ENCODE data around the gene TSEN34. TPM values are rescaled to one million over a fixed set of nuclear protein-coding genes. Genes with fewer than 3 reads are reported as not detected.

Gene TSEN34
- total RNA-seq, 1 donor from 2014 or later, result 52.3 TPM

Other genes with a start within 250 kb of the TSEN34 start
- gene CACNG8, start 228.4 kb upstream of the TSEN34 start, total RNA-seq, result not detected
- gene CACNG6, start 199.7 kb upstream of the TSEN34 start, total RNA-seq, result not detected
- not detected for gene VSTM1, start 127.4 kb upstream of the TSEN34 start, total RNA-seq
- not detected for gene TARM1, start 109.9 kb upstream of the TSEN34 start, total RNA-seq
- 1.2 TPM for gene OSCAR, start 90.5 kb upstream of the TSEN34 start, total RNA-seq
- 79.3 TPM for gene NDUFA3, start 88.5 kb upstream of the TSEN34 start, total RNA-seq
- 13.0 TPM for gene TFPT, start 75.7 kb upstream of the TSEN34 start, total RNA-seq
- gene PRPF31, start 75.6 kb upstream of the TSEN34 start, total RNA-seq, result 44.4 TPM
- 17.7 TPM for gene CNOT3, start 53.5 kb upstream of the TSEN34 start, total RNA-seq
- gene LENG1, start 31.6 kb upstream of the TSEN34 start, total RNA-seq, result 5.4 TPM
- gene TMC4, start 18.1 kb upstream of the TSEN34 start, total RNA-seq, result 22.3 TPM
- gene MBOAT7, start 1.7 kb upstream of the TSEN34 start, total RNA-seq, result 76.6 TPM
- 1,892 TPM for gene RPS9, start 9.6 kb downstream of the TSEN34 start, total RNA-seq
- gene LILRB3, start 31.7 kb downstream of the TSEN34 start, total RNA-seq, result 20.4 TPM
- gene LILRA6, start 51.5 kb downstream of the TSEN34 start, total RNA-seq, result 1.5 TPM
- 12.3 TPM for gene LILRB5, start 66.0 kb downstream of the TSEN34 start, total RNA-seq
- 2.0 TPM for gene LILRB2, start 89.8 kb downstream of the TSEN34 start, total RNA-seq
- 2.9 TPM for gene LILRA5, start 121.9 kb downstream of the TSEN34 start, total RNA-seq
- not detected for gene LILRA4, start 147.9 kb downstream of the TSEN34 start, total RNA-seq
- 8.8 TPM for gene LAIR1, start 173.6 kb downstream of the TSEN34 start, total RNA-seq
- gene TTYH1, start 224.2 kb downstream of the TSEN34 start, total RNA-seq, result 5.9 TPM